Esophagus (tissue), 2 donors: ENCODE measurements around the gene TMEM132E. TPM values are rescaled to one million over a fixed set of nuclear protein-coding genes. Genes with fewer than 3 reads are reported as not detected.

ENCODE experiments used
- H3K27ac ChIP-seq, 2 donors: one replicate each; pipeline ENCODE4 v1.5.1; 2013; ENCODE audit warnings: low read depth in 2 of 2, mild to moderate bottlenecking in 2 of 2, inconsistent platforms in 1 of 2, low read length in 1 of 2, moderate library complexity in 1 of 2
- H3K27me3 ChIP-seq, 2 donors: one replicate each; pipeline ENCODE4 v1.6.1; 2013; ENCODE audit warnings: low read length in 2 of 2, control low read depth in 1 of 2, mild to moderate bottlenecking in 1 of 2; ENCODE audit not compliant: insufficient read depth in 2 of 2, control insufficient read depth in 1 of 2
- H3K36me3 ChIP-seq, 2 donors: one replicate each; pipeline ENCODE4 v1.6.1; 2013; ENCODE audit warnings: low read length in 1 of 2; ENCODE audit not compliant: control insufficient read depth in 2 of 2, insufficient read depth in 2 of 2
- H3K4me1 ChIP-seq, 2 donors: one replicate each; pipeline ENCODE4 v1.6.1; 2013; ENCODE audit warnings: low read length in 1 of 2; ENCODE audit not compliant: control insufficient read depth in 2 of 2, insufficient read depth in 2 of 2
- H3K4me3 ChIP-seq, 2 donors: one replicate each; pipeline ENCODE4 v1.5.1; 2013; ENCODE audit warnings: low read length in 2 of 2, mild to moderate bottlenecking in 2 of 2, low read depth in 1 of 2, moderate library complexity in 1 of 2
- H3K9me3 ChIP-seq, 2 donors: one replicate each; pipeline ENCODE4 v1.6.1; 2013; ENCODE audit warnings: mild to moderate bottlenecking in 2 of 2, low read depth in 1 of 2, low read length in 1 of 2, moderate library complexity in 1 of 2; ENCODE audit not compliant: control insufficient read depth in 2 of 2, insufficient read depth in 1 of 2
- WGBS, 2 donors: extraction: QIAGEN DNeasy Blood & Tissue Kit; methylation state at CpG; one replicate each; pipeline ENCODE4 v1.1.7; 2013; 5-methylcytosine and 5-hydroxymethylcytosine counted together
- polyA plus RNA-seq, 2 donors: library from polyadenylated mRNA; stranded (reverse); fragments of 200-250 nt; gene quantifications; one replicate each; pipeline ENCODE4 v1.2.3, GENCODE V29; 2013
- donor health status: healthy with polysubstance abuse.
- donor health status: Bipolar disorder and iron deficiency.

TMEM132E gene
- polyA plus RNA-seq, 2 donors = 0.02 to 0.04 TPM

DNA sequence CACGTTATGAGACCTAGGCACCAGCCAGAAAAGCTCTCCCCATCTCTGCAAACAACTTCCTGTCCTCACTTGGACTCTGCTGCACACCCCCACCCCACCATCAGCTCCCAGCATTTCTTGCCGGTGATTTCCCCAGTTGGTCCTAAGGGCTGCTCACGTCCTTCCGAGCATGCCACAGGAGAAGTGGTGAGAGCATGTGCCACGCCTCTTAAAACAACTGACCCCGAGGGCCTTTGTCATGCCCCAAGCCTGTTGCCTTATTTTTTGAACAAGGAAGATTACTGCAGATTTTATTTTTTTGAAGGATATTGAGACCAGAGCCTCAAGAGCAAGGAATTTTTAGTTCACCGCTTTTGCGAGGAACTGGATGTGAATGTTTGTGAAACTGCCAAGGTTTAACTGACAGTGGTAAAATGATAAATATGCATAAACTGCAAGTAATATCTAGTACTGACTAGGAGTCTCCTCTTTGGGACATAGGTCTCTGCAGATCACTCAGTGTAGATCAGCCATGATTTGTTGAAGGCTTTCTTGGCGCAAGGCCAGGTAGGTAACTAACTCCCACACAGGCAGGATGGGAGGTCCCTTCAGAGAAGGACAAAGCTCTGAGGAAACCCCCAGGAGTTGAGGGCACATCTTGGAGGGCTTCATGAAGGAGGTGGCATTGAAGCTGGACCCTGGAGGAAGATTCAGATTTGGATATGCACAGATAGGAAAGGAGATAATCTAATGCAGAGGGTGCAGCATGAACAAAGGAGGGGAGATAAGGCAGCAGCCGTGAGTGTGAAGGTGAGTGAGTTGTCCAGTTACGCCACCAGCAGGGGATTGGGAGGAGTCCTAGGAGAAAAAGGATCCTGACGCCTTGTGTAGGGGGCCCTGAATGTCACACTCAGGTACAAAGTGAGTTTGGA is 44.7 kb downstream of the TMEM132E start:
- no peaks in the 10 kb centered on the region for H3K36me3 ChIP-seq
- peaks cover 0 to 3% of the 10 kb centered on the region in 2 donors for H3K4me1 ChIP-seq
- H3K4me3 ChIP-seq = no peak overlapping the region
- H3K27me3 ChIP-seq = peaks cover 0 to 9% of the 10 kb centered on the region in 2 donors
- H3K27ac ChIP-seq = no peak overlapping the region
- 48 to 52% methylated on average over 12 of the region's 12 CpGs for WGBS, 2 donors
- no peaks in the 10 kb centered on the region for H3K9me3 ChIP-seq

DNA sequence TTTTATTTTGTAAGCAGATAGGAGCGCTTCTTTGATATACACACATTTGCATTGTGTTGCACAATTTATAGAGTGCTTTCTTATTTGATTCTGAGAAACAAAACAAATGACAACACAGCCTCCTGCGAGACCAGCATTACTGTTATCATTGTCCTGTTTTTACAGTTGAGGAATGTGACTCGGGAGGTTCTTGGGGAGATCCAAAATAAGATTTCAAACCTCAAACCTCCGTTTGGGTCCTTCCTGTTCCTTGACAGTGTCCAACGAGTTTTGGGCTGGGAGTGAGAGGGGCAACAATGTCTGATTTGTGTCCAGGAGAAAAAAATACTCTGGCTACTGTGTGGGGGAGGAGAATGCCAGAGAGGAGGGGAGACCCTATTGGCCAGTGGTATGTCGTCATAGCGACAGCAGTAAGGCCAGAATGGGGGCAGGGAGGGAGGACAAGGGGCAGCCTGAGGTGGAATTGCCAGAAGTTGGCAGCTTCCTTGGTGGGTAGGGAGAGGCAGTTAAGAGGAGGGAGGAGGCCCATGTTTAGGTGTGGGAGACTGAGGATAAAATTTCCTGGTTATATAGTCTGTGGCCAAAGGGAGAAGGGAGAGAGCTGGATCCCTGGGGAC is 45.5 kb downstream of the TMEM132E start:
- peaks cover 0 to 9% of the 10 kb centered on the region in 2 donors for H3K27me3 ChIP-seq
- H3K36me3 ChIP-seq = no peaks in the 10 kb centered on the region
- peaks cover 0 to 3% of the 10 kb centered on the region in 2 donors for H3K4me1 ChIP-seq
- H3K4me3 ChIP-seq = no peak overlapping the region
- 35 to 44% methylated on average over 7 of the region's 7 CpGs for WGBS, 2 donors
- H3K9me3 ChIP-seq = no peaks in the 10 kb centered on the region
- H3K27ac ChIP-seq = no peak overlapping the region

DNA sequence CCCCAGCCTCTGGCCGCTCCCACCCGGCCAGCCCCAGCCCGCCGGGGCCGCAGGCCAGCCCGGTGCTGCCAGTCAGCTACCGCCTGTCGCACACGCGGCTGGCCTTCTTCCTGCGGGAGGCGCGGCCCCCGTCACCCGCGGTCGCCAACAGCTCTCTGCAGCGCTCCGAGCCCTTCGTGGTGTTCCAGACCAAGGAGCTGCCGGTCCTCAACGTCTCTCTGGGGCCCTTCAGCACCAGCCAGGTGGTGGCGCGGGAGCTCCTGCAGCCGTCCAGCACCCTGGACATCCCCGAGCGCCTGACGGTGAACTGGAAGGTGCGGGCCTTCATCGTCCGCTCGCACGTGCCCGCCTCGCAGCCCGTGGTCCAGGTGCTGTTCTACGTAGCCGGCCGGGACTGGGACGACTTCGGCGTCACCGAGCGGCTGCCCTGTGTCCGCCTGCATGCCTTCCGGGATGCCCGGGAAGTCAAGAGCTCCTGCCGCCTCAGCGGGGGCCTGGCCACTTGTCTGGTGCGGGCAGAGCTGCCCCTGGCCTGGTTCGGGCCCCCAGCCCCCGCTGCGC is 46.8 kb downstream of the TMEM132E start:
- no peaks in the 10 kb centered on the region for H3K36me3 ChIP-seq
- WGBS, 2 donors = 10 to 11% methylated on average over 48 to 53 of the region's 53 CpGs
- H3K27me3 ChIP-seq = peaks cover 0 to 9% of the 10 kb centered on the region in 2 donors
- H3K27ac ChIP-seq = no peak overlapping the region
- H3K9me3 ChIP-seq = no peaks in the 10 kb centered on the region
- no peak overlapping the region for H3K4me3 ChIP-seq
- H3K4me1 ChIP-seq = peaks cover 0 to 3% of the 10 kb centered on the region in 2 donors

DNA sequence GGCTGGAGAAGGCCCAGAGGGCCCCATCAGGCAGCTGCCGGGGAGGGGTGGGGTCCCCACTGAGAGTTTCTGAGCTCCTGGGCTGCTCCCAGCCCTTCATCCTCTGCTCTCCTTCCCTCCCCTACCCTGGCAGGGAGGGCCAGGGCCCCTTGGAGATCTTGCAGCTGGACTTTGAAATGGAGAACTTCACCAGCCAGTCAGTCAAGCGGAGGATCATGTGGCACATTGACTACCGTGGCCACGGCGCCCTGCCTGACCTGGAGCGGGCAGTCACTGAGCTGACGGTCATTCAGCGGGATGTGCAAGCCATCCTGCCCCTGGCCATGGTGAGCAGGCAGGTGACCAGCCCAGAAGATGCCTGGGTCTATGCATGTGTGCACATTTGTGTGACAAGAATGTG is 49.5 kb downstream of the TMEM132E start:
- Histone ChIP-seq H3K27me3 (peaks cover 0 to 9% of the 10 kb centered on the region in 2 donors), H3K9me3 (no peaks in the 10 kb centered on the region), H3K4me1 (peaks cover 0 to 3% of the 10 kb centered on the region in 2 donors), H3K27ac (no peak overlapping the region), H3K4me3 (no peak overlapping the region), H3K36me3 (no peaks in the 10 kb centered on the region)
- WGBS, 2 donors = 74 to 85% methylated on average over 8 of the region's 8 CpGs

DNA sequence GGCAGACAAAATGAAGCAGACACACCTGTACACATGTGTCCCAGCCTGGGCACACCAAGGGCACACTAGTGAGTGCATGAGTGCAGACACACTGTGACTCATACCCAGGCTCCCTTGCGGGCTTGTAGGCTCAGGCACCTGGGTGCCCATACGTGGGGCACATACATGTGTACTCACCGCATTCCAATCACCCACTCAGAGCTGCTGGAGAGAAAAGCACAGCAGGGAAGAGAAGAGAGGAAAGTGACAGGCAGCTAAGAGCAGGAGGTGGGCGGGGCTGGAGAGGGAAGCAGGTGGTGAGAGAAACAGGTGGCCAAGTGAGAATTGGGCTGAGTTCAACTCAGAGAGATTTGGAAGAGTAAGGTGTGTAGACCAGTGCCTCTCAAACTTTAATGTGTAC is 54.0 kb downstream of the TMEM132E start:
- Histone ChIP-seq H3K27ac (no peak overlapping the region), H3K9me3 (no peaks in the 10 kb centered on the region)
- WGBS, 2 donors = 24 to 36% methylated on average over 4 of the region's 4 CpGs

DNA sequence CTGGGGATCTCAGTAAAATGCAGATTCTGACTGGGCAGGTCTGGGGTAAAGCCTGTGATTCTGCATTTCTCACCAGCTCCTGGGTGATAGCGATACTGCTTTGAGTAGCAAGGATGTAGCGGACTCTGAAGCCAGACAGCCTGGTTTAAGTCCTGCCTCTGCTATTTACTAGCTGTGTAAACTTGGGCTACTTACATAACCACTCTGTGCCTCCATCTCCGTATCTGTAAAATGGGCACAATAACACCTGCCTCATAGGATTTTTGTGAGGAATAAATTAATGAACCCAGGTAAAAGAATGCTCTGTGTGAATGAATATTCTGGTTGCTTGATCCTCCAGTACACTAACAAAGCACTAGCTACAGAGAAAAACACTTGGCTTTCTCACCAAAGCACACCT is 54.4 kb downstream of the TMEM132E start:
- H3K4me3 ChIP-seq = no peak overlapping the region
- WGBS, 2 donors = 89 to 90% methylated on average over 3 of the region's 3 CpGs
- peaks cover 0 to 5% of the 10 kb centered on the region in 2 donors for H3K4me1 ChIP-seq
- no peak overlapping the region for H3K27ac ChIP-seq
- no peaks in the 10 kb centered on the region for H3K36me3 ChIP-seq
- H3K27me3 ChIP-seq = no peaks in the 10 kb centered on the region
- H3K9me3 ChIP-seq = no peaks in the 10 kb centered on the region

More for the DNA sequence above, 54.0 kb downstream of the TMEM132E start:
- H3K36me3 ChIP-seq = no peaks in the 10 kb centered on the region
- H3K27me3 ChIP-seq = no peaks in the 10 kb centered on the region
- H3K4me1 ChIP-seq = peaks cover 0 to 5% of the 10 kb centered on the region in 2 donors
- no peak overlapping the region for H3K4me3 ChIP-seq

DNA sequence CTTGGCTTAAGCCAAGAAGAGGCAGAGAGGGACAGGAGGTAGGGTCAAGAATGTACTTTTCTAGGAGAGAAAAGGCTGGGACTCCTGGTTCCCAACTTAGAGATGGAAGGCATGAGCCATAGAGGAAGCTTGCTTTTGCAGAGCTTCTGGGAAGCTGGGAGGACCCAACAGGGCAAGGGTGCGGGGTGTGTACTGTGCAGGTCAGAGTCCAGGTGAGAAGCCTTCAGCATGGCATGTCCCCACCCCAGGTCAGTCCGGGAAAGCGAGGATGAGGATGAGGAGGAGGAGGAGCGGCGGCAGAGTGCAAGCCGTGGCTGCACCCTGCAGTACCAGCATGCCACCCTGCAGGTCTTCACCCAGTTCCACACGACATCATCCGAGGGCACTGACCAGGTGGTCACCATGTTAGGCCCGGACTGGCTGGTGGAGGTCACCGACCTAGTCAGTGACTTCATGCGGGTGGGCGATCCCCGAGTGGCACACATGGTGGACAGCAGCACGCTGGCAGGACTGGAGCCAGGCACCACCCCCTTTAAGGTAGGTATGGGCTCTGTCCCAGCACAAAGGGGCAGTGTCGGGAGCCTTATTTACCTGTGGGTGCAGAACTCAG is 55.3 kb downstream of the TMEM132E start:
- WGBS, 2 donors = 73 to 86% methylated on average over 15 of the region's 15 CpGs
- Histone ChIP-seq H3K4me1 (peaks cover 0 to 5% of the 10 kb centered on the region in 2 donors), H3K36me3 (no peaks in the 10 kb centered on the region), H3K27ac (no peak overlapping the region), H3K4me3 (no peak overlapping the region), H3K27me3 (no peaks in the 10 kb centered on the region), H3K9me3 (no peaks in the 10 kb centered on the region)

DNA sequence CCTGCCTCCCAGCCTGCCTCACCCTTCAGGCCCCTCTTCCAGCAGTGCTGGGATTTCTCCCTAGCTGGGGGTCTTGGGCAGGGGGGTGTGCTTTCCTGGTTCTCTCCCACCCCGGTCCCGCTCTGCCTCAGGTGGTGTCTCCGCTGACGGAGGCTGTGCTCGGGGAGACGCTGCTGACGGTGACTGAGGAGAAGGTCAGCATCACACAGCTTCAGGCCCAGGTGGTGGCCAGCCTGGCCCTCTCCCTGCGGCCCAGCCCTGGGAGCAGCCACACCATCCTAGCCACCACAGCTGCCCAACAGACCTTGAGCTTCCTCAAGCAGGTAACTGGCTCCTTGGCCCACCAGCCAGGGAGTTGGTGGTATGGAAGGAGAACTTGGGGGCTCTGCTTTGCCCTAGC is 56.5 kb downstream of the TMEM132E start:
- WGBS, 2 donors = 89 to 92% methylated on average over 8 of the region's 8 CpGs

DNA sequence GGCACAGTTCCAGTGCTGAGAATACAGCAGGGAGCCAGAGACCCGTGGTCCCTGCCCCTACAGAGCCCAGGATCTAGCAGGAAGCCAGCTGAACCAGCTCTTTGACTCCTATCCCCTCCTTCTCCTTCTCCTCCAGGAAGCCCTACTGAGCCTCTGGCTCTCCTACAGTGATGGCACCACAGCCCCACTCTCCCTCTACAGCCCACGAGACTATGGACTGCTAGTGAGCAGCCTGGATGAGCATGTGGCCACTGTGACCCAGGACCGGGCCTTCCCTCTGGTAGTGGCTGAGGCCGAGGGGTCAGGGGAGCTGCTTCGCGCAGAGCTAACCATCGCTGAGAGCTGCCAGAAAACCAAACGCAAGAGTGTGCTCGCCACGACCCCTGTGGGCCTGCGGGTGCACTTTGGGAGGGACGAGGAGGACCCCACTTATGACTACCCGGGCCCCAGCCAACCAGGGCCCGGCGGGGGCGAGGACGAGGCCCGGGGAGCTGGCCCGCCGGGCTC is 57.7 kb downstream of the TMEM132E start:
- H3K9me3 ChIP-seq = no peaks in the 10 kb centered on the region
- H3K36me3 ChIP-seq = no peaks in the 10 kb centered on the region
- no peaks in the 10 kb centered on the region for H3K27me3 ChIP-seq
- 56 to 71% methylated on average over 17 to 20 of the region's 20 CpGs for WGBS, 2 donors
- H3K4me3 ChIP-seq = no peak overlapping the region
- H3K27ac ChIP-seq = no peak overlapping the region
- peaks cover 0 to 5% of the 10 kb centered on the region in 2 donors for H3K4me1 ChIP-seq

More for the DNA sequence above, 56.5 kb downstream of the TMEM132E start:
- no peak overlapping the region for H3K4me3 ChIP-seq
- H3K27ac ChIP-seq = no peak overlapping the region
- H3K4me1 ChIP-seq = peaks cover 0 to 5% of the 10 kb centered on the region in 2 donors
- H3K9me3 ChIP-seq = no peaks in the 10 kb centered on the region
- H3K27me3 ChIP-seq = no peaks in the 10 kb centered on the region
- H3K36me3 ChIP-seq = no peaks in the 10 kb centered on the region
